Natural killer cell (primary cell): Measurements from ENCODE around the gene OLFM1. TPM values are rescaled to one million over a fixed set of nuclear protein-coding genes. Genes with fewer than 3 reads are reported as not detected.

ENCODE experiments used
- ATAC-seq, 3 donors: fragments of 150-1000 bp in 2 of 3; fragments of 200-7000 bp in 1 of 3; cut with Tn5 transposase; 1 replicate in 1 of 3; 2 replicates in 2 of 3; pipeline ENCODE4 v1.10.0; 2021; ENCODE audit warnings: mild to moderate bottlenecking in 2 of 3, moderate library complexity in 2 of 3
- DNase-seq, 2 donors: peaks; one replicate each; pipeline versions ENCODE4 v3.0.0 to v3.0.0-alpha.2; 2013 to 2021; ENCODE audit warnings: mixed read lengths in 1 of 2
- H3K27ac ChIP-seq: one replicate; pipeline ENCODE4 v1.5.1; 2013; ENCODE audit warnings: mild to moderate bottlenecking, low read length
- H3K27me3 ChIP-seq: one replicate; pipeline ENCODE4 v1.6.1; 2013; ENCODE audit warnings: low read length; ENCODE audit not compliant: control insufficient read depth, insufficient read depth
- H3K36me3 ChIP-seq: one replicate; pipeline ENCODE4 v1.6.1; 2013; ENCODE audit warnings: low read length; ENCODE audit not compliant: control insufficient read depth, insufficient read depth
- H3K4me1 ChIP-seq: one replicate; pipeline ENCODE4 v1.6.1; 2013; ENCODE audit warnings: low read length; ENCODE audit not compliant: control insufficient read depth, insufficient read depth
- H3K4me3 ChIP-seq: one replicate; pipeline ENCODE4 v1.5.1; 2013; ENCODE audit warnings: low read length
- H3K9me3 ChIP-seq: one replicate; pipeline ENCODE4 v1.6.1; 2013; ENCODE audit warnings: low read length; ENCODE audit not compliant: control insufficient read depth, insufficient read depth
- H3K27ac Mint-ChIP-seq, 2 donors: one replicate each; pipeline ENCODE4 v1.8.0; 2022; ENCODE audit warnings: mild to moderate bottlenecking in 2 of 2, mixed read lengths in 2 of 2, moderate library complexity in 1 of 2
- H3K27me3 Mint-ChIP-seq, 2 donors: one replicate each; pipeline ENCODE4 v1.8.0; 2022; ENCODE audit warnings: low read depth in 2 of 2, mixed read lengths in 2 of 2
- H3K36me3 Mint-ChIP-seq: one replicate; pipeline ENCODE4 v1.8.0; 2022; ENCODE audit warnings: mixed read lengths
- H3K4me1 Mint-ChIP-seq, 2 donors: one replicate each; pipeline ENCODE4 v1.8.0; 2022; ENCODE audit warnings: mixed read lengths in 2 of 2
- H3K4me3 Mint-ChIP-seq: one replicate; pipeline ENCODE4 v1.8.0; 2022; ENCODE audit warnings: mild to moderate bottlenecking, moderate library complexity, mixed read lengths
- H3K9me3 Mint-ChIP-seq, 2 donors: one replicate each; pipeline ENCODE4 v1.8.0; 2022; ENCODE audit warnings: mixed read lengths in 2 of 2
- CTCF ChIP-seq: fragments of 200-600 bp; IDR thresholded peaks from one replicate; pipeline ENCODE4 v1.8.0; 2022; ENCODE audit warnings: antibody characterized with exemption
- WGBS: methylation state at CpG from one replicate; pipeline ENCODE4 v1.1.7; 2013; ENCODE audit warnings: missing lambda C conversion rate; ENCODE audit not compliant: insufficient coverage; 5-methylcytosine and 5-hydroxymethylcytosine counted together
- intact Hi-C: fragments of 100-400 bp; cut with micrococcal nuclease; formaldehyde crosslinking; loops from one replicate; pipeline ENCODE4 v1.14.2; 2022
- total RNA-seq, 4 donors: library from RNA; stranded (reverse); fragments of 120-200 nt in 1 of 4; gene quantifications; one replicate each; pipeline versions ENCODE4 v1.2.3 to v1.2.4, GENCODE V29; 2013 to 2022

OLFM1 gene
- total RNA-seq, 3 donors from 2014 or later (not counting 1 experiment from before 2014, with no cell fraction given): 0.18 TPM; not detected in 2

DNA sequence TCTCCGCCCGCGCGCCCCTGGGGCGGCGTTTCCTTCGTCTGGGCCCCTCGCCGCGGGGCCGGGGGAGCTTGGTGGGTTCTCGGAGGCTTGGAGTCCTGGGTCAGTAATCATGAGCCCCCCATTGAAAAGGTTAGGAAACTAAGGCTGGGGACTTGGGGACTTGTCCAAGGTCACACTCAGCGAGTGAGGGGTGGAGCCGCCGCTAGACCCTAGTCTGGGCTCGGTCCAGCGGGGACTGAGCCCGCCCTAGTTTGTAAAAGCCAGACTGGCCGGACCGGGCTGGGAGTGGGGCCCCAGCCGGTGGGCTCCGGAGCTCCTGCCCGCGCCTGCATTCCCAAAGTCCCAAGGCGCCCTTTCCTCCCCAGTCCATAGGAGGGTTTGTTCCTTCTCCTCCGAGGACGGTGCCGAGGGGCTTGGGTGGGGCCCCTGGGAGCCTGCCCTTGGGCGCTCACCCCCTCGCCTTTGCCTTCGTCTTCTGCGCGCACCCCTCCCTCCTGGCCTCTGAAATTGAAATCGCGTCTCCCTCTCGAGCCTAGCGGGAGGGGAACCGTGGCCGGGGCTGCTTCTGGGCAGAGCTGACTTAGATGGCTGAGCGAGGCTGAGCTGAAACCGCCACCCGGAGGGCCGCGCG lies 995 bp downstream of the OLFM1 start:
- no peaks in the 10 kb centered on the region for H3K4me1 ChIP-seq
- H3K36me3 Mint-ChIP-seq: no peaks in the 10 kb centered on the region
- H3K9me3 ChIP-seq: no peaks in the 10 kb centered on the region
- H3K27me3 Mint-ChIP-seq: peaks cover 15 to 37% of the 10 kb centered on the region in 2 donors
- DNase-seq (no peak), ATAC-seq (no peak)
- no peak for TF ChIP-seq CTCF
- no peak overlapping the region for H3K4me3 ChIP-seq
- H3K36me3 ChIP-seq: no peaks in the 10 kb centered on the region
- H3K27me3 ChIP-seq: peaks cover 15% of the 10 kb centered on the region
- H3K27ac ChIP-seq: no peak overlapping the region
- 5% methylated on average over 45 of the region's 45 CpGs for WGBS
- no peak overlapping the region for H3K4me3 Mint-ChIP-seq
- H3K27ac Mint-ChIP-seq: no peak overlapping the region
- intact Hi-C loops: no loop called here
- peaks cover 0 to 4% of the 10 kb centered on the region in 2 donors for H3K9me3 Mint-ChIP-seq
- H3K4me1 Mint-ChIP-seq: peaks cover 6% of the 10 kb centered on the region in 2 donors

GRCh38 chr9:135088979-135089847 lies 1.7 kb downstream of the OLFM1 start:
- 47% methylated on average over 31 of the region's 35 CpGs for WGBS
- intact Hi-C loops: no loop called here
- H3K9me3 ChIP-seq: no peaks in the 10 kb centered on the region
- no peak overlapping the region for H3K4me3 ChIP-seq
- Mint-ChIP-seq H3K27me3 (peaks cover 15 to 36% of the 10 kb centered on the region in 2 donors), H3K27ac (no peak overlapping the region), H3K9me3 (peaks cover 0 to 4% of the 10 kb centered on the region in 2 donors), H3K4me1 (peaks cover 6% of the 10 kb centered on the region in 2 donors), H3K4me3 (no peak overlapping the region), H3K36me3 (no peaks in the 10 kb centered on the region)
- no peak overlapping the region for H3K27ac ChIP-seq
- no peaks in the 10 kb centered on the region for H3K36me3 ChIP-seq
- no peaks in the 10 kb centered on the region for H3K4me1 ChIP-seq
- H3K27me3 ChIP-seq: peaks cover 15% of the 10 kb centered on the region
- DNase-seq (no peak), ATAC-seq (no peak)
- TF ChIP-seq CTCF: no peak

DNA sequence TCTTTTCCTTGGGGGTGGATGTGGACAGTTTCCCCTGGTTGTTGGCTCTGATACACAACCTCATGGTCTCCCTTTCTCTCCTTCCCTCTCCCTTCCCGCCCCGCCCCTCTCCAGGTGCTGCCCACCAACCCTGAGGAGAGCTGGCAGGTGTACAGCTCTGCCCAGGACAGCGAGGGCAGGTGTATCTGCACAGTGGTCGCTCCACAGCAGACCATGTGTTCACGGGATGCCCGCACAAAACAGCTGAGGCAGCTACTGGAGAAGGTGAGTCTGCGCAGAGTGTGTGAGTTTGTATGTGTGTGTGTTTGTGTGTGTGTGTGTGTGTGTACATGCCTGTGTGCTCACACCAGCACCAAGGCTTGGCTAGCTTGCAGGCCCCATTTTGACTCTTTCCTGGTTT lies 2.6 kb downstream of the OLFM1 start:
- Mint-ChIP-seq H3K36me3 (no peaks in the 10 kb centered on the region), H3K4me3 (no peak overlapping the region), H3K27me3 (peaks cover 14 to 32% of the 10 kb centered on the region in 2 donors), H3K27ac (no peak overlapping the region), H3K4me1 (peaks cover 6% of the 10 kb centered on the region in 2 donors), H3K9me3 (peaks cover 0 to 4% of the 10 kb centered on the region in 2 donors)
- no peak for TF ChIP-seq CTCF
- Histone ChIP-seq H3K9me3 (no peaks in the 10 kb centered on the region), H3K27ac (no peak overlapping the region), H3K36me3 (no peaks in the 10 kb centered on the region), H3K4me1 (no peaks in the 10 kb centered on the region), H3K27me3 (peaks cover 15% of the 10 kb centered on the region), H3K4me3 (no peak overlapping the region)
- ATAC-seq (no peak), DNase-seq (no peak)
- 90% methylated on average over 7 of the region's 7 CpGs for WGBS
- intact Hi-C loops: loop anchor here (10.0 kb wide), 1 partner anchor 255 kb away; no protein-coding TSS in a partner anchor
